Smooth muscle cell (in vitro differentiated cells): ENCODE data around the gene UXT. TPM values are rescaled to one million over a fixed set of nuclear protein-coding genes. Genes with fewer than 3 reads are reported as not detected.

Source experiments
- DNase-seq: peaks from one replicate; lab custom pipeline; 2025; ENCODE audit not compliant: unreplicated experiment; lab: John Stamatoyannopoulos, UW
- H2AFZ ChIP-seq: fragments of 200-600 bp; sonication (generic); 2 replicates; pipeline ENCODE4 v1.6.0; 2016; ENCODE audit warnings: antibody characterized with exemption, low read depth, mild to moderate bottlenecking
- H3F3A ChIP-seq: fragments of 200-600 bp; sonication (generic); 2 replicates; pipeline ENCODE4 v1.6.0; 2017; ENCODE audit warnings: antibody characterized with exemption, low read depth
- H3K27ac ChIP-seq: fragments of 200-600 bp; sonication (generic); 2 replicates; pipeline ENCODE4 v1.5.1; 2016; ENCODE audit warnings: low read depth, mild to moderate bottlenecking
- H3K27me3 ChIP-seq: fragments of 200-600 bp; sonication (generic); 2 replicates; pipeline ENCODE4 v1.6.1; 2016; ENCODE audit warnings: low read depth, mild to moderate bottlenecking
- H3K36me3 ChIP-seq: fragments of 200-600 bp; sonication (generic); 2 replicates; pipeline ENCODE4 v1.5.1; 2016; ENCODE audit warnings: low read depth
- H3K4me1 ChIP-seq: fragments of 200-600 bp; sonication (generic); 2 replicates; pipeline ENCODE4 v1.5.1; 2016; ENCODE audit warnings: low read depth
- H3K4me2 ChIP-seq: fragments of 200-600 bp; sonication (generic); 2 replicates; pipeline ENCODE4 v1.6.0; 2016; ENCODE audit warnings: mild to moderate bottlenecking
- H3K4me3 ChIP-seq: fragments of 200-600 bp; sonication (generic); 2 replicates; pipeline ENCODE4 v1.5.1; 2016; ENCODE audit warnings: mild to moderate bottlenecking
- H3K79me2 ChIP-seq: fragments of 200-600 bp; sonication (generic); 2 replicates; pipeline ENCODE4 v1.6.0; 2016; ENCODE audit warnings: low read depth, mild to moderate bottlenecking
- H3K9ac ChIP-seq: fragments of 200-600 bp; sonication (generic); 2 replicates; pipeline ENCODE4 v1.6.0; 2016; ENCODE audit warnings: low read depth
- H3K9me3 ChIP-seq: fragments of 200-600 bp; sonication (generic); replicated peaks from 2 replicates; pipeline ENCODE4 v1.5.1; 2016; ENCODE audit warnings: low read depth
- H4K20me1 ChIP-seq: fragments of 200-600 bp; sonication (generic); 2 replicates; pipeline ENCODE4 v1.6.0; 2016; ENCODE audit warnings: low read depth
- CTCF ChIP-seq: fragments of 200-600 bp; sonication (generic); IDR thresholded peaks from 2 replicates; pipeline ENCODE4 v1.5.1; 2017; ENCODE audit warnings: borderline replicate concordance, mild to moderate bottlenecking, antibody characterized with exemption; ENCODE audit not compliant: insufficient read depth, poor library complexity, severe bottlenecking
- WGBS: methylation state at CpG from one replicate; pipeline ENCODE4 v1.1.7; 2016; ENCODE audit warnings: low lambda C conversion rate; 5-methylcytosine and 5-hydroxymethylcytosine counted together
- polyA plus RNA-seq: library from polyadenylated mRNA; unstranded; fragments of >200 nt; fragmentation: Nextera tagmentation; extraction: Ambion mirVana; gene quantifications from 2 replicates; pipeline ENCODE4 v1.2.1, GENCODE V29; 2016
- total RNA-seq: library from RNA; depleted of rRNA; stranded (reverse); fragments of >200 nt; gene quantifications from 2 replicates; pipeline ENCODE4 v1.2.3, GENCODE V29; 2014

The UXT gene
- total and polyA plus RNA-seq, 2 experiments from 2014 or later, result 204 to 230 TPM

DNA sequence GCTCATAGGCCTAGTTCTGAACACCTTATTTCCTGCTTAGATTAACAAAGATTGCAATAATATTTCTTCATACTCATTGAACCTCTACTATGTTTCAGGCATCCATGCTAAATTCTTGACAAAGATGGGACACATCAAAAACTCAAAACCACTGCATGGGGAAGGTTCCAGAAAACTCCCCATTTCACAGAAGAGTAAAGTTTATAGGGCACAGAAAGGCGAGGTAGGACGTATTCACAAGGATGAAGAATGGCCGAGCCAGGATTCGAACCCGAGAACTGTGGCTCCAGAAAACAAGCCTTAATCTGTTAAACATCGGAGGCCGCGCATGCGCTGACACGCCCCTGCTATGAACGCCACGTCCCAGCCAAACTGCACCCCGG, 688 bp downstream of the UXT start:
- Histone ChIP-seq H3K4me2 (peak overlapping the region; percentile 76), H3K36me3 (no peaks in the 10 kb centered on the region), H3K4me1 (no peaks in the 10 kb centered on the region), H3K9me3 (no peaks in the 10 kb centered on the region), H3F3A (no peaks in the 10 kb centered on the region), H2AFZ (no peak overlapping the region), H3K9ac (peak overlapping the region; percentile 79), H3K79me2 (peaks cover 9% of the 10 kb centered on the region), H3K27ac (peak overlapping the region; percentile 98), H3K4me3 (peak overlapping the region; percentile 66), H3K27me3 (no peaks in the 10 kb centered on the region), H4K20me1 (no peaks in the 10 kb centered on the region)
- no peak for DNase-seq
- WGBS, result 36% methylated on average over 13 of the region's 13 CpGs
- no peak for TF ChIP-seq CTCF

- no peaks in the 10 kb centered on the region for H3F3A ChIP-seq
- WGBS, result 50% methylated on average over 19 of the region's 19 CpGs
- H3K27me3 ChIP-seq, result no peaks in the 10 kb centered on the region
- no peaks in the 10 kb centered on the region for H3K9me3 ChIP-seq
- H3K36me3 ChIP-seq, result no peaks in the 10 kb centered on the region
- peaks cover 12% of the 10 kb centered on the region for H3K79me2 ChIP-seq
- no peak for DNase-seq
- H3K4me1 ChIP-seq, result no peaks in the 10 kb centered on the region
- peak overlapping the region; percentile 68 for H3K9ac ChIP-seq
- peak overlapping the region; percentile 80 for H3K4me2 ChIP-seq
- TF ChIP-seq CTCF, result no peak
- no peaks in the 10 kb centered on the region for H4K20me1 ChIP-seq
- peak overlapping the region; percentile 72 for H3K27ac ChIP-seq
- peak overlapping the region; percentile 48 for H3K4me3 ChIP-seq
- H2AFZ ChIP-seq, result no peak overlapping the region
Measured at GRCh38 chrX:47651043-47651905, 7.7 kb downstream of the UXT start.

GRCh38 chrX:47650164-47651042, 8.6 kb downstream of the UXT start, which contains the start of gene ELK1:
Gene ELK1, minus strand, starts transcription at chrX:47650563. Its CDS starts 9,122 bp downstream, at chrX:47641441.
- Histone ChIP-seq H3K27me3 (no peaks in the 10 kb centered on the region), H3K79me2 (peaks cover 12% of the 10 kb centered on the region), H3K9ac (peak within 1 kb of the TSS; percentile 84), H3K4me3 (peak within 1 kb of the TSS; percentile 58), H3K4me2 (peak within 1 kb of the TSS; percentile 83), H3K36me3 (no peaks in the 10 kb centered on the region), H3K4me1 (no peaks in the 10 kb centered on the region), H3F3A (no peaks in the 10 kb centered on the region), H2AFZ (no peak within 1 kb of the TSS), H4K20me1 (peaks cover under 1% of the 10 kb centered on the region), H3K9me3 (no peaks in the 10 kb centered on the region), H3K27ac (peak within 1 kb of the TSS; percentile 77)
- TF ChIP-seq CTCF, result no peak
- 55% methylated on average over 47 of the region's 65 CpGs for WGBS
- peak; percentile 72 for DNase-seq
